ENCODE results near the gene FBXL20. TPM values are rescaled to one million over a fixed set of nuclear protein-coding genes. Genes with fewer than 3 reads are reported as not detected.

FBXL20 gene
- total and polyA plus RNA-seq, 10 of the 15 experiments (the other 5 are each of a cell fraction or from before 2014, with no cell fraction given): 1.2 to 8.3 (median 4.4) TPM

GRCh38 chr17:39406951-39407350 lies 5.5 kb upstream of the FBXL20 start:
- Histone ChIP-seq H3K4me2 (ENCODE audit: control insufficient read depth, insufficient read depth) (no peak overlapping the region), H3K27ac (ENCODE audit: control insufficient read depth, insufficient read depth) (no peak overlapping the region), H3K4me1 (ENCODE audit: control insufficient read depth, insufficient read depth, low read length) (no peaks in the 10 kb centered on the region), H3K36me3 (ENCODE audit: control insufficient read depth in 2 of 2, insufficient read depth in 2 of 2, low read length in 1 of 2) (peaks cover 19 to 35% of the 10 kb centered on the region in 2 experiments; a peak in 3 of 4 replicates), H2AFZ (ENCODE audit: control insufficient read depth, low read depth, low read length) (no peak overlapping the region), H3K9ac (ENCODE audit: control insufficient read depth, insufficient read depth, low read length) (no peak overlapping the region), H3K79me2 (ENCODE audit: control insufficient read depth, insufficient read depth, low read length) (no peaks in the 10 kb centered on the region), H3K4me3 (no peak overlapping the region), H3K27me3 (replicated peaks in 1 of 2; ENCODE audit: control insufficient read depth in 2 of 2, insufficient read depth in 2 of 2, low read length in 1 of 2) (no peaks in the 10 kb centered on the region), H4K20me1 (ENCODE audit: control insufficient read depth, insufficient read depth) (no peaks in the 10 kb centered on the region), H3K9me3 (replicated peaks; ENCODE audit: control insufficient read depth, insufficient read depth, low read length) (no peaks in the 10 kb centered on the region)
- 47% methylated on average over 1 of the region's 1 CpG for WGBS (ENCODE audit: insufficient coverage, insufficient replicate concordance, low lambda C conversion rate, missing lambda C conversion rate)
- DNase-seq (ENCODE audit: low read depth, low spot score): no peak
- ChIA-PET POLR2A (interaction anchor here (0.7 kb wide), 1 partner anchor 242 kb away, joined by 3 read pairs; no protein-coding TSS in a partner anchor), SMC1A (ENCODE audit: uncharacterized antibody, unreplicated experiment) (interaction anchor here (0.7 kb wide), 1 partner anchor 12 kb away, joined by 3 read pairs; no protein-coding TSS in a partner anchor), CTCF (interaction anchor here (1.0 to 1.2 kb wide), 3 partner anchors 203 to 254 kb away, joined by 3 read pairs; no protein-coding TSS in a partner anchor), RAD21 (ENCODE audit: unreplicated experiment) (no interaction called here)
- intact Hi-C loops (cut with micrococcal nuclease; ENCODE audit: unreplicated experiment) (no loop called here), in situ Hi-C loops (cut with MboI) (no loop called here)
- no TSS peak for BruUV-seq (replicated peaks)
- no peak for FAIRE-seq
- no peak for ATAC-seq
- TF ChIP-seq RAD51 (IDR thresholded peaks at IDR 0.05) (no peak), TCF7 (IDR thresholded peaks at IDR 0.05; ENCODE audit: borderline replicate concordance) (no peak), ZNF622 (IDR thresholded peaks at IDR 0.05) (no peak), SMARCA5 (IDR thresholded peaks at IDR 0.05) (no peak), ETV6 (conservative IDR thresholded peaks at IDR 0.05 in 1 of 2, IDR thresholded peaks at IDR 0.05 in 1 of 2; ENCODE audit: borderline replicate concordance in 1 of 2, low read depth in 1 of 2) (no peak), NFXL1 (IDR thresholded peaks at IDR 0.05; ENCODE audit: borderline replicate concordance) (no peak), E2F8 (IDR thresholded peaks at IDR 0.05; ENCODE audit: low read depth, partially characterized antibody) (no peak)
- TF ChIP-seq, protein P1, sequence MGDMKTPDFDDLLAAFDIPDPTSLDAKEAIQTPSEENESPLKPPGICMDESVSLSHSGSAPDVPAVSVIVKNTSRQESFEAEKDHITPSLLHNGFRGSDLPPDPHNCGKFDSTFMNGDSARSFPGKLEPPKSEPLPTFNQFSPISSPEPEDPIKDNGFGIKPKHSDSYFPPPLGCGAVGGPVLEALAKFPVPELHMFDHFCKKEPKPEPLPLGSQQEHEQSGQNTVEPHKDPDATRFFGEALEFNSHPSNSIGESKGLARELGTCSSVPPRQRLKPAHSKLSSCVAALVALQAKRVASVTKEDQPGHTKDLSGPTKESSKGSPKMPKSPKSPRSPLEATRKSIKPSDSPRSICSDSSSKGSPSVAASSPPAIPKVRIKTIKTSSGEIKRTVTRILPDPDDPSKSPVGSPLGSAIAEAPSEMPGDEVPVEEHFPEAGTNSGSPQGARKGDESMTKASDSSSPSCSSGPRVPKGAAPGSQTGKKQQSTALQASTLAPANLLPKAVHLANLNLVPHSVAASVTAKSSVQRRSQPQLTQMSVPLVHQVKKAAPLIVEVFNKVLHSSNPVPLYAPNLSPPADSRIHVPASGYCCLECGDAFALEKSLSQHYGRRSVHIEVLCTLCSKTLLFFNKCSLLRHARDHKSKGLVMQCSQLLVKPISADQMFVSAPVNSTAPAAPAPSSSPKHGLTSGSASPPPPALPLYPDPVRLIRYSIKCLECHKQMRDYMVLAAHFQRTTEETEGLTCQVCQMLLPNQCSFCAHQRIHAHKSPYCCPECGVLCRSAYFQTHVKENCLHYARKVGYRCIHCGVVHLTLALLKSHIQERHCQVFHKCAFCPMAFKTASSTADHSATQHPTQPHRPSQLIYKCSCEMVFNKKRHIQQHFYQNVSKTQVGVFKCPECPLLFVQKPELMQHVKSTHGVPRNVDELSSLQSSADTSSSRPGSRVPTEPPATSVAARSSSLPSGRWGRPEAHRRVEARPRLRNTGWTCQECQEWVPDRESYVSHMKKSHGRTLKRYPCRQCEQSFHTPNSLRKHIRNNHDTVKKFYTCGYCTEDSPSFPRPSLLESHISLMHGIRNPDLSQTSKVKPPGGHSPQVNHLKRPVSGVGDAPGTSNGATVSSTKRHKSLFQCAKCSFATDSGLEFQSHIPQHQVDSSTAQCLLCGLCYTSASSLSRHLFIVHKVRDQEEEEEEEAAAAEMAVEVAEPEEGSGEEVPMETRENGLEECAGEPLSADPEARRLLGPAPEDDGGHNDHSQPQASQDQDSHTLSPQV (IDR thresholded peaks at IDR 0.05): no peak
- TF ChIP-seq, protein P2, sequence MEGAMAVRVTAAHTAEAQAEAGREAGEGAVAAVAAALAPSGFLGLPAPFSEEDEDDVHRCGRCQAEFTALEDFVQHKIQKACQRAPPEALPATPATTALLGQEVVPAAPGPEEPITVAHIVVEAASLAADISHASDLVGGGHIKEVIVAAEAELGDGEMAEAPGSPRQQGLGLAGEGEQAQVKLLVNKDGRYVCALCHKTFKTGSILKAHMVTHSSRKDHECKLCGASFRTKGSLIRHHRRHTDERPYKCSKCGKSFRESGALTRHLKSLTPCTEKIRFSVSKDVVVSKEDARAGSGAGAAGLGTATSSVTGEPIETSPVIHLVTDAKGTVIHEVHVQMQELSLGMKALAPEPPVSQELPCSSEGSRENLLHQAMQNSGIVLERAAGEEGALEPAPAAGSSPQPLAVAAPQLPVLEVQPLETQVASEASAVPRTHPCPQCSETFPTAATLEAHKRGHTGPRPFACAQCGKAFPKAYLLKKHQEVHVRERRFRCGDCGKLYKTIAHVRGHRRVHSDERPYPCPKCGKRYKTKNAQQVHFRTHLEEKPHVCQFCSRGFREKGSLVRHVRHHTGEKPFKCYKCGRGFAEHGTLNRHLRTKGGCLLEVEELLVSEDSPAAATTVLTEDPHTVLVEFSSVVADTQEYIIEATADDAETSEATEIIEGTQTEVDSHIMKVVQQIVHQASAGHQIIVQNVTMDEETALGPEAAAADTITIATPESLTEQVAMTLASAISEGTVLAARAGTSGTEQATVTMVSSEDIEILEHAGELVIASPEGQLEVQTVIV (IDR thresholded peaks at IDR 0.05; ENCODE audit: borderline replicate concordance, partially characterized antibody): no peak
- TF ChIP-seq, protein P3, sequence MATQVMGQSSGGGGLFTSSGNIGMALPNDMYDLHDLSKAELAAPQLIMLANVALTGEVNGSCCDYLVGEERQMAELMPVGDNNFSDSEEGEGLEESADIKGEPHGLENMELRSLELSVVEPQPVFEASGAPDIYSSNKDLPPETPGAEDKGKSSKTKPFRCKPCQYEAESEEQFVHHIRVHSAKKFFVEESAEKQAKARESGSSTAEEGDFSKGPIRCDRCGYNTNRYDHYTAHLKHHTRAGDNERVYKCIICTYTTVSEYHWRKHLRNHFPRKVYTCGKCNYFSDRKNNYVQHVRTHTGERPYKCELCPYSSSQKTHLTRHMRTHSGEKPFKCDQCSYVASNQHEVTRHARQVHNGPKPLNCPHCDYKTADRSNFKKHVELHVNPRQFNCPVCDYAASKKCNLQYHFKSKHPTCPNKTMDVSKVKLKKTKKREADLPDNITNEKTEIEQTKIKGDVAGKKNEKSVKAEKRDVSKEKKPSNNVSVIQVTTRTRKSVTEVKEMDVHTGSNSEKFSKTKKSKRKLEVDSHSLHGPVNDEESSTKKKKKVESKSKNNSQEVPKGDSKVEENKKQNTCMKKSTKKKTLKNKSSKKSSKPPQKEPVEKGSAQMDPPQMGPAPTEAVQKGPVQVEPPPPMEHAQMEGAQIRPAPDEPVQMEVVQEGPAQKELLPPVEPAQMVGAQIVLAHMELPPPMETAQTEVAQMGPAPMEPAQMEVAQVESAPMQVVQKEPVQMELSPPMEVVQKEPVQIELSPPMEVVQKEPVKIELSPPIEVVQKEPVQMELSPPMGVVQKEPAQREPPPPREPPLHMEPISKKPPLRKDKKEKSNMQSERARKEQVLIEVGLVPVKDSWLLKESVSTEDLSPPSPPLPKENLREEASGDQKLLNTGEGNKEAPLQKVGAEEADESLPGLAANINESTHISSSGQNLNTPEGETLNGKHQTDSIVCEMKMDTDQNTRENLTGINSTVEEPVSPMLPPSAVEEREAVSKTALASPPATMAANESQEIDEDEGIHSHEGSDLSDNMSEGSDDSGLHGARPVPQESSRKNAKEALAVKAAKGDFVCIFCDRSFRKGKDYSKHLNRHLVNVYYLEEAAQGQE (IDR thresholded peaks at IDR 0.05; ENCODE audit: low read depth, low read length): no peak

Data from GM12878 (cell line).